Fibroblast of skin of left biceps (primary cell): Measurements from ENCODE around the gene HNRNPM.
A peak's percentile ranks its signal among the peaks of the same experiment; 100 is the strongest.
"Not testable (repeated sequence)": the region's sequence is repeated elsewhere in the genome, so short reads cannot be mapped to it uniquely, and the experiment has no call there.

ENCODE experiments used
- DNase-seq, 2 experiments: peaks; one replicate each; pipeline ENCODE4 v3.0.0-alpha.2; 2013; ENCODE audit warnings: low read depth in 2 of 2

HNRNPM gene

DNA sequence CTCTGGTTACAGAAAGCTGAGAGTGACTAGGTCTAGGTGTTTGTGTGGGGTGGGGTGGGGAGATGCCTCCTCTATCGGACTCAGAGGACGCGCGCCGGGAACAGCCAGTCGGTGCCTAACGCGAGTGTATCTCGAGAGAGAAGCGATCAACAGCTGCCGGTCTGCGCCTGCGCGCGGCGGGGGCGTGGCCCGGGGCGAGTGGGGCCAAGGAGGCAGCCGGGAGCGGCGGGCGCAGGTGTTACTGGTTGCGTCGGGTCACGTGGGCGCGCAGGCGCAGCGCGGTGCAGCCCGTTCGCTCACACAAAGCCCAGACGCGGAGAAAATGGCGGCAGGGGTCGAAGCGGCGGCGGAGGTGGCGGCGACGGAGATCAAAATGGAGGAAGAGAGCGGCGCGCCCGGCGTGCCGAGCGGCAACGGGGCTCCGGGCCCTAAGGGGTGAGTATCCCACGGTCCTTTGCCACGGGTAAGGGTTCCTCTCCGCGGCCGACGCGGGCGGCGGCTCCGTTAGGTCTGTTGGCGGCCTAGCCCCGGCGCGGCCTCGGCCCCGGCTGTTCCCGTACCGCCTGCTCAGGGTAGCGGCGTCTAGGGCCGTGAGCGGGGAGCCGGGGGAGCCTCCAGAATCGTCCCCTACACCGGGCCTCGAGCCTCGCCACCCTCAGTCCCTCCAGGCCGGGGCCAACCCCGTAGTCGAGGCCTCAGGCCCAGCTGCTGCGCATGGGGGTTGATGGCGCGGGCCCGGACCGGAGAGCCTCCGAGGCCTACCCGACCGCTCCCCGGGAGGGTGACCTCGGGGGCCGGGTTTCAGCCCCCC is at the start of gene HNRNPM:
HNRNPM (plus strand) TSS at position 299 of the 811 bp plus-strand sequence; CDS start at position 323, 24 bp downstream.
- peak; percentile 92 to 93 for DNase-seq

DNA sequence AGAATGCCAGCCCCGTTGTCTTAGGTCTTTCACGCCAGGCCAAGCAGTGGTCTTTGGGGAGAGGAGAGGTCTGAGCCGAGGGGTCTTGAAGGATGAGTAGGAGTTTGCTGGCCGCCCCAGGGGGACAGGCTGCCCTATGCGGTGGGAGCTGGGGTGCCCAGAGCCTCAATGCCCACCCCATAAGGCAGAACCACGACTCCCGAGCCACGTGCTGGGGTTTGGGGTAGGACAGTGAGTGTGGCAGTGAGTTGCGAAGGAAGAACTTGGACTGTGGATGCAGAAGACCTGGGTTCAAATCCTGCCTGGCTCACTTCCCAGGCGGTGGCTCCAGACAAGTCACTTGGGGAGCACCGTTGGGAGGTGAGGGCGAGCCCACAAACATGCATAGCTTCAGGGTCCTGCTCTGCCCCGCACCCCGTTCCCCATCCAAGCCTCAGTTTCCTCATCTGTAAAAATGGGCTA is 49.1 kb upstream of the HNRNPM start:
- DNase-seq = no peak

DNA sequence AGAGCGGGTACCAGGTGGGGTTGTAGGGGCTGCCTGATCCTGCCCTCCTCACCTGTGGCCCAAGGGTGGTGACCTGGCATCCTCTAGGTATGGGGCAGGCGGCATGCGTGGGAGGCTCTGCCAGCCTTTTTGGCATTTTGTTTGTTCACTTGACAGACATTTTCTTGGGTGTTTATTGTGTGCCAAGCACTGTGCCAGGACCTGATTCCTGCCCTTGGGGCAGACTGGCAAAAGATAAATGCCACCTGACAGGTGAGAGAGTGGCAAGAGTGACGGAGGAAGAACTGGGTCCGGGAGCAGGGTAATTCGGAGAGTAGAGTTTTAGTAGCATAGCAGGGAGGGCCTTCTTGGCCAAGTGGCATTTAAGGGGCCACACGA is 48.6 kb upstream of the HNRNPM start:
- no peak for DNase-seq

GRCh38 chr19:8396563-8397203 is 48.1 kb upstream of the HNRNPM start:
- DNase-seq = peak in 1 of 2 experiments; percentile 8

- DNase-seq = no peak
Observed at GRCh38 chr19:8397271-8397670, 47.5 kb upstream of the HNRNPM start.

GRCh38 chr19:8397746-8398310 is 46.9 kb upstream of the HNRNPM start:
- no peak for DNase-seq

GRCh38 chr19:8398311-8398771 is 46.4 kb upstream of the HNRNPM start:
- DNase-seq = no peak

GRCh38 chr19:8399681-8400188 is 45.0 kb upstream of the HNRNPM start:
- DNase-seq = no peak

DNA sequence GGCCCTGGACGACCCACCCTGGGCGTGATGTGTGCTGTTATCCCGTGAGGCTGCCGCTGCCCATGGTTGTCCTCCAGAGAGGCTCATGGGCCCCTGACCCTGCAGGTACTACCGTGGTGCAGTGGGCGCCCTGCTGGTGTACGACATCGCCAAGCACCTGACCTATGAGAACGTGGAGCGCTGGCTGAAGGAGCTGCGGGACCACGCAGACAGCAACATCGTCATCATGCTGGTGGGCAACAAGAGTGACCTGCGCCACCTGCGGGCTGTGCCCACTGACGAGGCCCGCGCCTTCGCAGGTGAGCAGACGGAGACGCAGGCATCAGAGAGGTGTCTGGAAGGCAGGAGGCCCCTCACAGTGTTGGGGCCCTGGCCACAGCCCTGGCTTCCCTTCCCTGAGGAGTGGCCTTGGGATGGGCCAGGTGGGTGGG is 42.8 kb upstream of the HNRNPM start:
- no peak for DNase-seq

DNA sequence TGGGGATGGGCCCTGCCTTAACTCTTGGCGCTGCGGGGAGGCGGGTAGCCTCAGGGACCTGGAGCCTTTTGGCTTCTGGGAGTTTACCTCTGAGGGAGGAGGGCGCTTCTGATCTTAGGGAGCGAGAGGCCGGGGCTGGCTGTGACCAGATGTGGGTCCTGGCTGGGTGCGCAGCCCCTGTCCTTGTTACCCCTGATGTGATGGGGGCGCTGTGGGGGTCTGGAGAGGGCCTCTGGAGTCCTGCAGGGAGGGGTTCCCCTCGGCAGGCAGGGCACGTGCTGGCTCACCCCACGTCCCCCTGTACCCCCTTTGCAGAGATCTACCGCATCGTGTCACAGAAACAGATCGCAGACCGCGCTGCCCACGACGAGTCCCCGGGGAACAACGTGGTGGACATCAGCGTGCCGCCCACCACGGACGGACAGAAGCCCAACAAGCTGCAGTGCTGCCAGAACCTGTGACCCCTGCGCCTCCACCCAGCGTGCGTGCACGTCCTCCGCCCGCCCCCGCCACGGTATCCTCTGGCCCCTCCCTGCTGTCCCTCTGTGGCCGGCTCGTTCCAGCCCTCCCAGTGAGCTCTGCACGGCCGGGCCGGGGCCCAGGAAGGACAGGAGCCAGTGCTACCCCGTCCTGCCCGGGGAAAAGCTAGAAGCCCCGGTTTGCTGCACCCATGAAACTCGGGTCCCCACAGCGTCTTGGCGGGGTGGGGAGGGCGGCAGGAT is 41.5 kb upstream of the HNRNPM start:
- DNase-seq = no peak

DNA sequence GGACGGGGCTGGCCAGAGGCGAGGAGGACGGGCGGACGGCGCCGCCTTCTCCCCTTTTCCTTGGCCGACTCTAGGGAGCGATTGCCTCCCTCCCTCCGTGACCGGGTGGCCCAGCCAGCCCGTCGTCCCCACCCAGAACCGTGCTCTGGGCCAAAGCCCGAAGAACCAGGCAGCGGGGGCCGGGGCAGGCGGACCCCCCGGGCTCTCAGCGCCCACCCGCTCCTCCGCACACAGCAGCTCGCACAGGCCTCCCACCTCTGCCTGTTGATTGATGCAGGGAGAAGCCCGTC is 41.0 kb upstream of the HNRNPM start:
- no peak for DNase-seq

DNA sequence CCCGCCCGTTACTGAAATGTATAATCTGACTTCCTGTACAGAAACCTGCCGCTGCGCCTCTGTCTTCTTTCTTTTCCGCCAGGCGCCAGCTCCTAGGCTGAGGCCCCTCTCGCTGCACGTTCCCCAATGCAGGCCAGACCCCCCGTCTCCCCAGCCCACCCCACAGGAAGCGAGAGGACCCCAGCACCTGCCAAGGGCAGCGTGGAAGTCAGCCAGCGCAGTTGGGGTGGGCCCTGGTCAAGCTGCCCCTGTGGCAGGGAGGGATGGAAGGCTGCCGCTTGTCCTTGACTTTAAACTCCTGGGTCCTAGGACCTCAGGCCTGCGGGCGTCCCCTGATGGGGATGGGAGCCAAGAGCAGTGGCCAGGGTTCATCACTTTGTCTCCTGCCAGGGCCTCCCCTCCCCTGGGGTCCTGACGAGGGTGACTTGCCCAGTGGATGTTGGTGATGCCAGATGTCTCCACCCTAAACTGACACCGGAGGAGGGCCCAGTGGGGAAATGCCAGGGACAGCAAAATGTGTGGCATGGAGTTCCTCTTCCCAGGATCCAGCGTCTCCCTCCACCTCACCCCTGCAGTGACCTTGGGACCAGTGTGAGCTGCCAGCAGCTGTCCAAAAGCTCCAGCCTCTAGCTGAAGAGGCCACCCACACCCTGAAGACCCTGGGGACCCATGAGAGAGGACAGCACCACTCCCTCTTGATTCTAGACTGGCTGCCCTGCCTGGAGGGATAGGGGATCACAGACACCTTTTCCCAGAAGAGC is 40.2 kb upstream of the HNRNPM start:
- DNase-seq = no peak

DNA sequence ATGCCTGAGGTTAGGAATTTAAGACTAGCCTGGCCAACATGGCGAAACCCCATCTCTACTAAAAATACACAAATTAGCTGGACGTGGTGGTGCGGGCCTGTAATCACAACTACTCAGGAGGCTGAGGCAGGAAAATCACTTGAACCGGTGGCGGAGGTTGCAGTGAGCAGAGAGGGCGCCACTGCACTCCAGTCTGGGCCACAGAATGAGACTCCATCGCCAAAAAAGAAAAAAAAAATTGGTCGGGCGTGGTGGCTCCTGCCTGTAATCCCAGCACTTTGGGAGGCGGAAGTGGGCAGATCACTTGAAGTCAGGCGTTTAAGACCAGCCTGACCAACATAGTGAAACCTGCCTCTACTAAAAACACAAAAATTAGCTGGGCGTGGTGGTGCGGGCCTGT is 34.1 kb upstream of the HNRNPM start:
- DNase-seq = not testable (repeated sequence)

- peak; percentile 89 to 90 for DNase-seq
Observed at GRCh38 chr19:8412783-8413628, 31.8 kb upstream of the HNRNPM start, which contains the start of gene MARCHF2. Gene MARCHF2 (plus strand): TSS chr19:8413305. CDS start chr19:8421841, 8,536 bp downstream.

DNA sequence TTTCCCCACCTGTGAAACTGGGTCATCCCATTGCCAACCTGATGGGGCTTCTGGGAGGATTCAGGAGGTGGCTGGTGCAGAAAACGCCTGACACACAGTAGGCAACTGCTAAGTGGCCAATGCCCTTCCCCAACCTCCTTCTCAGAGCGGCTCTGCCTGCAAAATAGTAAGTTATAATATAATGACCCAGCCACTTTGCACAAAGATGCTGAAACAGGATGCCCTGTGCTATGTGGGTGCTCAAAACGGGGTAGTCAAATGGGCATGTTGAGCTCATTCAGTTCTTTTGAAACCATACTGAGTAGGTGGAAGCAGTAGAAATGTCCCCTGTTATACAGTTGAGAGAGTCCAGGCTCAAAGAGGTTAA is 31.2 kb upstream of the HNRNPM start:
- no peak for DNase-seq

- no peak for DNase-seq
Observed at GRCh38 chr19:8416796-8417195, 28.0 kb upstream of the HNRNPM start.

DNA sequence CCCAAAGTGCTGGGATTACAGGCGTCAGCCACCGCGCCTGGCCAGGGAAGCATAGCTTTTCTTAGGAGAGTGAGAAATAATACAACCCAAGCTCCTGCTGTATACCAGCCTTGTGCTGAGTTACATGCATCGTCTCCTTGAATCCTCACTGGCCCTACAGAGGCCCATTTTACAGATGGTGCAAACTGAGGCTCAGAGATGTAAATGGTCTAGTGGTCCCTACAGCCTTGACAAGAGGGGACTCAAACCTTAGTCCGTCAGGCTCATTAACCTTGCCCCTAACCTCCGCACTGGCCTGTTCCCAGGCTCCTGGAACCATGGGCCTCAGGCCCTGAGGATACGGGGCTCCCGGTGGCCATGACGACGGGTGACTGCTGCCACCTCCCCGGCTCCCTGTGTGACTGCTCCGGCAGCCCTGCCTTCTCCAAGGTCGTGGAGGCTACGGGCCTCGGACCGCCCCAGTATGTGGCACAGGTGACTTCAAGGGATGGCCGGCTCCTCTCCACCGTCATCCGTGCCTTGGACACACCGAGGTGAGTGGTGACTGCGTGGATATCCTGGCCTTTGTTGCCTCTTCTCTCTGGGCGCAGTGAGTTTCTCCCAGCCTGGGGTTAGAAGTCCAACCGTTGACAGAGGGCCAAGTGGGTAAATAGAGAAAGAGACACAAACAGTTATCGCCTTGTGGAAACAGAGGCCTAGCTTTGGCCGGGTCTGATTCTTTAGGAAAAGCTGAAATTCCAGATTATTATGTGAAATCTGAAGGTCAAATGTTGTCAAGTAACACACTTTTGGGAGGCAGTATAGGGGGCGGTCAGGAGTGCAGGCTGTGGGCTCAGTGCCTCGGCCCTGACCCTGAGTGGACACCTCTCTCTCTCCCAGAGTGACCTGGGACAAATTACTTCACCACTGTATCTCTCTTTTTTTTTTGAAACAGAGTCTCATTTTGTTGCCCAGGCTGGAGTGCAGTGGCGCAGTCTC is 23.0 kb upstream of the HNRNPM start:
- DNase-seq = no peak

DNA sequence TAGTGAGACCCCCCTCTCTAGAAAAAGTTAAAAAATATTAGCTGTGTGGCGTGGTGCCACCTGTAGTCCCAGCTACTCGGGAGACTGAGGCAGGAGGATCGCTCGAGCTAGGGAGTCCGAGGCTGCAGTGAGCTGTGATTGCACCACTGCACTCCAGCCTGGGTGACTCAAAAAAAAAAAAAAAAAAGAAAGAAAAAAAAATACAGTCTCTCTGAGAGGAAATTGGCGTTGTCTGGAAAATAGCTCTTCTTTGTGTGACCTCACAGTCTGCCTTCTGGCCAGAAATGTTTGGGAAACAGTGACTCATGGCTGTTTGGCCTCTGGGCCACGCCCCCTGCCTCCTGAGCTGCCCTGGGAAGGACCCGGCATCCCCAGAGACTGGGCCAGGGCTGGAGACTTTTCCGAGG is 21.0 kb upstream of the HNRNPM start:
- DNase-seq = peak; percentile 83 to 84

- DNase-seq = not testable (repeated sequence)
Observed at GRCh38 chr19:8425331-8425730, 19.4 kb upstream of the HNRNPM start.
